Frontal cortex (tissue), 4 donors: Measurements from ENCODE around the gene HOXC12. TPM values are rescaled to one million over a fixed set of nuclear protein-coding genes. Genes with fewer than 3 reads are reported as not detected.

Experiments used
- DNase-seq, 2 donors: peaks; one replicate each; pipeline ENCODE4 v3.0.0; 2012; ENCODE audit warnings: low spot score in 2 of 2
- FAIRE-seq: peaks from 2 replicates; lab custom pipeline; 2012; peaks lifted over from hg19 to GRCh38; lab: Jason Lieb, UNC
- total RNA-seq: library from RNA; depleted of rRNA; stranded (reverse); fragments of >200 nt; gene quantifications from one replicate; pipeline ENCODE4 v1.2.3, GENCODE V29; 2014
- donor health status: control.
- donor health status: control.
- donor health status: control.

HOXC12 gene
- total RNA-seq, 1 donor from 2014 or later, result not detected

GRCh38 chr12:53968214-53969127 is 13.8 kb downstream of the HOXC12 start:
- FAIRE-seq (no peak), DNase-seq (no peak)

- FAIRE-seq, result no peak
- no peak for DNase-seq
Observed at GRCh38 chr12:53969588-53970259, 15.0 kb downstream of the HOXC12 start.

DNA sequence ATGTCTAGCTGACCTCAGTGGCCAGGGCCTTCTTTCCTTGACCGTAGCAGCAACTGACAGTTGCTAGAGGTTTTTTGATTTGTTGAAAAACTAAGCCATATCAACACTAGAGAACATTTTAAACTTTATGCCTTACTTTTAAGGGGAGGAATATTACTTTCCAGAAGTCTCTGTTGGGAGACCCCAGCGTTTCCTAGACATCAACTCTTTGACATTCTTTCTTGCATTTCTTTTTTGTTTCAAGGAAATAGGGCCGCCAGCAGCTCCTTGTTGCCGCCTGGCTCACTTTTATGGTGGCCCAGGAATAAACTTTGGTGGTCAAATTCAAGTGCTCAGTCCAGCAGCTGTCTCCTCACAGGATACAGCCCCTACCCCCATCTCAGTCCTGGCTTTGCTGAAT is 15.7 kb downstream of the HOXC12 start:
- FAIRE-seq (no peak), DNase-seq (no peak)

GRCh38 chr12:53971129-53971528 is 16.4 kb downstream of the HOXC12 start:
- no peak for DNase-seq
- no peak for FAIRE-seq

GRCh38 chr12:53971686-53972085 is 17.0 kb downstream of the HOXC12 start:
- DNase-seq, result no peak
- FAIRE-seq, result no peak

DNA sequence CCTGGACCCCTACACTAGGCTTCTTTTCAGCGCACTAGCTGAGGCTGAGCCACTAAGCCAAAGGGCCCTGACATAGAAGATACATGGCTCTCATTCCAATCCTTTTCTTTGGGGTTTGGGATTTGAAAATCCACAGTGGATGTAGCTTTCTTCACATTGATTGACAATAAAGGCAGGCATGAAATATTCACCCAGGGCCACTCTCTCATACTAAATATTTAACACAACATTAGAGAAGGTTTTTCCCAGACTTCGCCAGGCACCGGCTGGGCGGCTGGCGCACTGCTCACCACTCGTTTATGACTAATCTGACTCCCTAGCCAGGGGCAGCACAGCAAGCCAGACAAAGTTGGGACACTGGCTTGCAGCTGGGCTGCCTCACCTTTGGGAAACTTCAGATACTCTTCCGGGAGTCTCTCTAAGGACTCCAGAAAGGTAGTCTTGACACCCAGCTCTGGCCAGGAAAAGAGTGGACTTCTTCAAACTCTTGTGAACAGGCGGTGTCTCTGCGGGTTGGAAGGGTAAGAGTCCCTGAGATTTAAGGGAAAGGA is 17.5 kb downstream of the HOXC12 start:
- FAIRE-seq (no peak), DNase-seq (no peak)

DNA sequence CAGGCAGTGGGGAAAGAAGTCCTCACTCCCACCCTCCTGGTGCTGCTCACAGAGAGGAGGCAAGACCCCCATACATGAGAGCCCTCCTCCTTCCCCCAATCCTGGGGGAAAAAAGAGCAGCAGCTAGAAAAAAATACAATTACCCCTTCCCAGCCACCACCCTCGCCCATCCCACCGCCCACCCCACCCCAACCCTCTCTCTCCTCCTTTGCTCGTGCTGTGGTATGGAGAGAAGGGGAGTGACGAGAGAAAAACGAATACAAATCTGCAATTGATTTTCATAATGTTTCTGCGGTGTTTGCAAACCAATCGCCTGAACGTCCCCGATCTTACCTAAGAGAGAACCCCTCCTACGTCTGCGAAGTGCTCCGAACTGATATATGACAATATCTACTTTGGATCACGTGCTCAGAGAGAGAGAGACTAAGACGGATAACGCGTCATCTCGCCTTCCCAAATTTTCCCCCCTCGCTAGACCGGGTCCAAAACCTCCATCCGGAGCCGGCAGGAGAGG is 18.1 kb downstream of the HOXC12 start, which contains the start of gene HOXC11:
Gene HOXC11 (plus strand): TSS at position 405 of the 514 bp plus-strand sequence. CDS start 116 bp downstream, outside the sequence.
- no peak for DNase-seq
- FAIRE-seq, result no peak

DNA sequence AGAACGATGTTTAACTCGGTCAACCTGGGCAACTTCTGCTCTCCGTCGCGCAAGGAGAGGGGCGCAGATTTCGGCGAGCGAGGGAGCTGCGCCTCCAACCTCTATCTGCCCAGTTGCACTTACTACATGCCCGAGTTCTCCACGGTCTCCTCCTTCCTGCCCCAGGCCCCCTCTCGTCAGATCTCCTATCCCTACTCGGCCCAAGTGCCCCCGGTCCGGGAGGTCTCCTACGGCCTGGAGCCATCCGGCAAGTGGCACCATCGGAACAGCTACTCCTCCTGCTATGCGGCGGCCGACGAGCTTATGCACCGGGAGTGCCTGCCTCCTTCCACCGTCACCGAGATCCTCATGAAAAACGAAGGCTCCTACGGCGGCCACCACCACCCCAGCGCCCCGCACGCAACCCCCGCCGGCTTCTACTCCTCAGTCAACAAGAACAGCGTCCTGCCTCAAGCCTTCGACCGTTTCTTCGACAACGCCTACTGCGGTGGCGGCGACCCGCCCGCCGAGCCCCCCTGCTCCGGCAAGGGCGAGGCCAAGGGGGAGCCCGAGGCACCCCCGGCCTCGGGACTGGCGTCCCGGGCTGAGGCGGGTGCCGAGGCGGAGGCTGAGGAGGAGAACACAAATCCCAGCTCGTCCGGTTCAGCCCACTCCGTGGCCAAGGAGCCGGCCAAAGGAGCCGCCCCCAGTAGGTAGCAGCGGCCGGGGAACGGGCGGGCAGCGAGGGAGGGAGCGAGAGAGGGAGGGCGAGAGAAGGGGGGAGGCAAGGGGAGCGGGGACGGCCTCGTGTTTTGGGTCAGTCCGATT is 18.7 kb downstream of the HOXC12 start:
- FAIRE-seq (no peak), DNase-seq (no peak)

DNA sequence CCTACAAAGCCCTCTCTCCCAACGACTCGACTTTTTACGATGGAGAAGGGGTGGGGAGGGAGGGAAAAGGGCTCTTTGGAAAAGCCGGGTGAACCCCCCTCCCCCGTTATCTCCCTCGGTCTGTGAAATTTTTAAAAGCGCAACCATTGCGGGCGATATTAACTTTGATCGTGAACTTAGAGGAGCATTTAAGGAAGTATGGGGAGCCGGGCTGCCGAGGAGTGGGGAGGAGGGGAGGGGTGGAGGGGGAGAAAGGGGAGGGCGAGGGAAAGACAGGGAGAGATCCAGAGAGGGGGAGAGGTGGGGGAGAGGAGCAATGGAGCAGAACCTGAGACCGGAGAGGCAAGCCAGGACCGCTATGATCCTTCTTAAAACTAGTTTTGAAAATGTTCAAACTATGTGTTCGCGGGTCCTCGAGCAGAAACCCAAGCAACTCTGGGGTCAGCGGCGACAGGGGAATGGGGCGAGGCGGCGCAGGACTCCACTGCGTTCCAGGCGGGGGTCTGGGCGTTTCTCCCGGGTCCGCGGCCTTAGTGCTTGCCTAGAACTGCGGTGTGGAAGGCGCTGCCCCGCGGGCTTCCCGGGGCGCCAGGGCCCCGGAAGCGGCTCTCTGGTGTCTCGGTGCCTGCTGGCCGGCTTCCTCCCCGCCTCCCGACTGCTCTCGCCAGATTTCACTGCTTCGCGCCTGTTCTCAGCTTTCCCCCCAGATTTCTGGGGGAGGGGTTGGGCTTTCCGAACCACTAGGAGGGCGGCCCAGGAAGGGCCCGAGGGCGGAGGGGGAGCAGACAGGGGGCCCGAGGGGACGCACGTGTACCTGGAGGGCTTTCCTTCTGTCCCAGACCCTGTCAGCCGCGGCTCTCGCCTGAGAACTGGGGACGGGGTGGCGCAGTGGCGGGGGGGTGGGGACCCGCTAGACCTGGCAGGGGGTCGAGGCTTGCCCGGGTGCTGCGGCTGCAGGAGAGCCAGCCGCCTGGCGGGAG is 19.7 kb downstream of the HOXC12 start, which contains the start of gene HOTAIR:
Gene HOTAIR (minus strand): TSS at position 871 of the 980 bp plus-strand sequence.
- FAIRE-seq (no peak), DNase-seq (no peak)

- FAIRE-seq, result no peak
- no peak for DNase-seq
Observed at GRCh38 chr12:53975064-53975471, 20.4 kb downstream of the HOXC12 start.

DNA sequence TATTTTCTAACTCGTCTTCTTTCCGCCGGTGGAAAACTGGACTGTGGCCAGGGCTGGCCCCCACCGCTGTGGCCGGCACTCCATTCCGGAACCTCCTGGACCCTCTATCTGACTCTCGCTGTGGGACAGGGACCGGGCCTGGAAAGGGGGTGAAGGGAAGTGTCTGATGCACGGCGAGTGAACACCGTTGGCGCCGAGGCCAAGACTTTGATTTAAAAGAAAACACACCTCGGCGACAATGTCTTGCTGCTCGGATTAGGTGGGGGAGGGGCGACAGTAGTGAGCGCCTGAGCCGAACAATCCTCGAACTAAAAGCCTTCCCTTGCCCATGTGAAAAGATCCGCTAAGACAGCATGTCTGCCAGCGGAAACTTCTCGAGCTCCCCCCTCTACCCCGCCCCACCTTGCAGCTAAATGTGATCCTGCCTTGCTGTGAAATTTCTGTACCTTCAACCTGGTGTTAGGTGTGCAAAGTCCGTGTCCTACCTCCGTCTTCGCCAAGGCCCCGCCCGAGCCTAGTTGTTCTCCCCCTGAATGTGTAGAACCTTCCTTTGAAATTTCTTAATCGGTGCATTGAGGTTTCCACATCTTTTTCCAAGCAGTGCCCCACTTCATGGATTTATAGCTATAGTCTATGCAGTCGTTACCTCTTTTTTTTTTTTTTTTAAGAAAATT is 20.9 kb downstream of the HOXC12 start:
- DNase-seq (no peak), FAIRE-seq (no peak)

GRCh38 chr12:53976172-53976822 is 21.6 kb downstream of the HOXC12 start:
- FAIRE-seq, result no peak

DNA sequence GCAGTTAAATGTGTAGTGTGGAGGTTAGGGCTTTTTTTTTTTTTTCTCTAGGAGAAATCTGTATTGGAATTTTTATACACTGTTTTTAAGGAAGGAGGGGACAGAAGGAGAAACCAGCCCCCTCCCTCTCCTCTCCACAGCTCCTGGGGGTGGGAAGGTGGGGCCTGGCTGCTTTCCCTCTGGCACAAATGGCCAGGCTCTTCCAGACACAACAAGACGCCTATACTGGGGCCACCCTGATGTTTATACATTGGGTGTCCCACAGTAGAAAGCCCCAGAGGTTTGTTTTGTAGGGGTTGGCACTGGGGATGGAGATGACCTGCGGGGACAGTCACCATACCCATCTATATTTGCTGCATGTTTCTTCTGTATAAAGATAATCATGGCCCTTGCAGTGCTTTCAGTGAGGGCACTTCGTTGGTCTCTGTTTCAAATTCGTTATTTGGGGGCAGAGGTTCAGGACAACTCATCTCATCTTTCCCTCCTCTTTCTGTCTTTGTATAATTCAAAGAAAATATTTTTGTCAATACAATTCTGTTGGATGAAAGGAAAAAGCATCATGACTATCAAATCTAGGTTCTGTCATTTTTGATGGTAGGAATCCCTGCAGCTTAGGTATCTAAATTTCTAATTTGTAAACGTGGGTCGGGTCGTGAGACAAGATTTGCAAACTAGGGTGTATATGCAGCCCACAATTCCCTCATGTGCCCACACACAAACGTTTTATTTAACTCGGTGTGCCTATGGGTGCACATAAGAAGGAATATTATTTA is 22.3 kb downstream of the HOXC12 start:
- FAIRE-seq (no peak), DNase-seq (no peak)

More at GRCh38 chr12:53976172-53976822, 21.6 kb downstream of the HOXC12 start:
- no peak for DNase-seq

- DNase-seq (no peak), FAIRE-seq (no peak)
Observed at GRCh38 chr12:53977596-53978445, 23.1 kb downstream of the HOXC12 start.

GRCh38 chr12:53978477-53979356 is 24.0 kb downstream of the HOXC12 start:
- no peak for FAIRE-seq
- DNase-seq, result no peak
